HG03521 (cell line): ENCODE results near the gene AMPD3.

Source experiments
- ATAC-seq: cut with Tn5 transposase; IDR thresholded peaks from one replicate; pipeline ENCODE4 v1.9.1; 2021; ENCODE audit warnings: mild to moderate bottlenecking, moderate library complexity; ENCODE audit not compliant: unreplicated experiment

The AMPD3 gene

DNA sequence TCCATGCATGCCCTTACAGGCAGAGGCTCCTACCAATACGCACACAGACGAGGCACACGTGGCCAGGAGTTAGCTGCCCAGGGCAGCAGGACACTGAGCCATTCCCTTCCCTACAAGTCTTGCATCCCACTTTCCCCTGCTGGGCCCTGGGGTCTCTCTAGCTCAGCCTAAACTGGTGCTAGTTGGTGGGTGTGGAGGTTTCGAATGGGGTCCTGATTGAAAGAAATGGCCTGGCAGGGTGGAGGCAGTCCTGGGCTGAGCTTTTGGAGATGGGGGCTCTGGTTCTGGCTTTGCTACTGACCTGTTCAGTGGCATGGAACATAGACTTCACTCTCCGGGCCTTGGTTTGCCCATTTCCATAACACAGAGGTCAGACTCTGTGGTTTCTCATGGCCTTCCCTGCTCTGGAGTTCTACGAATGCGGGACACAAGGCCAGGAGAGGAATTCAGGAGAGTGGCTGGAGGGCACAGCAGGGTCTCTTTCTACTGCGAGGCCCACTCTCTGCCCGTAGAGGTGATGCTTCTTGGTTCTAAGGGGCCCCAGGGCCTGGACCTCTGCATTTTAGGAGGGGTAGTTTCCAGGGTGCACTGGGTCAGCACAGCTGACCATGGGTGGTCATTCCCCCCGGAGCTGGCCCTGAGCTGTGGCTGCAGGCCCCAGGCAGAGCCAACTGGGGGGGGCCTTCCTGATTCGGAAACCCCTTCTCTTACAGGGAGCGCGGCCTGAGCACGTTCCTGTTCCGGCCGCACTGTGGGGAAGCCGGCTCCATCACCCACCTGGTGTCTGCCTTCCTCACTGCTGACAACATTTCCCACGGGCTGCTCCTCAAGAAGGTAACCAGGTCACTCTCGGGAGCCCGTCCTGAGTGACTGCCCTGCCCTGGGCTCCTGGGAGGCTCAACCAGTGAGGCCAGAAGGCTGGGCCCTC lies 46.0 kb downstream of the AMPD3 start:
- ATAC-seq: no peak

DNA sequence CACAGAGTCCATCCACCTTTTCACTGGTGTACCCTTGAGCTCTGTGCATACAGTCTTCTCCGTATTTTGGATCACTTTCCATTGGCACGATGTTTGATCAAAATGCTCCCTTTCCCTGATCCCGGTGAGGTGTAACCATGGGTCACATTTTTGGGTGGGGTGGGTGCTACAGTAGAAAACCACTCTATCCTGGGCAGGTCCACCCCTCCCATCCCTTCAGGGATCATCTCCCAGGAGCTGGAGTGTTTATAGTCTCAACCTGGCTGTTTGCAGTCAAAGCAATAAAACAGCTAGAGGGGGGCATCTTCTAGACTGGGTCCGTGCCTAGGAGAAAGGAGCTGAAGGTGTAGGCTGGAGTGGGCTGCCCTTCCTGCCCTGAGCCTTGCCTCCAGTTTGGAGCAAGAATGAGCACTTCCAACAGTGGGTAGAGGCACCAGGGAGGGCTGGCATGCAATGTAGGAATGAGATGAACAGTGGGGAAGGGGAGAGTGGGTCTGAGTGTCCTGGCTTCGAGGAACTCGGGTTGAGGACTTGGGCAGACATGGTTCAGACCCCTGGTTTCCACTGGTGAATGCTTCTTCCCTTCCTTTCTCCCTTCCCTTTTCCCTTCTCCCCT lies 47.1 kb downstream of the AMPD3 start:
- ATAC-seq: no peak

DNA sequence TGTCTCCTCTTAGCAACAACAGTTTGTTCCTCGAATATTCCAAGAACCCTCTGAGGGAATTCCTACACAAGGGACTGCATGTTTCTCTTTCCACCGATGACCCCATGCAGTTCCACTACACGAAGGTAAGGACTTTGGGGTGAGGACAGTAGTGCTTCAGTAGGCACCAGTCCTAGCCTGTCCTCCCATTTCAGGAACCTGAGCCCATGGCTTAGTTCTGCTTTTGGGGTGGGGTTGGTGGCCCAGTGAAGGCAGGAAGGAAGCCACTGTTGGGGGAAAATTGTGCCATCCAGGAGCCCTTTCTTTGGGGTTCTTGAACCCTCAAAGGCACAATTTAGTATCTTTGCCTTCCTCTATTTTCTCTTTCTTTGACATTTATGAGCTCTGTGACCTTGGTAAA lies 47.7 kb downstream of the AMPD3 start:
- ATAC-seq: no peak

DNA sequence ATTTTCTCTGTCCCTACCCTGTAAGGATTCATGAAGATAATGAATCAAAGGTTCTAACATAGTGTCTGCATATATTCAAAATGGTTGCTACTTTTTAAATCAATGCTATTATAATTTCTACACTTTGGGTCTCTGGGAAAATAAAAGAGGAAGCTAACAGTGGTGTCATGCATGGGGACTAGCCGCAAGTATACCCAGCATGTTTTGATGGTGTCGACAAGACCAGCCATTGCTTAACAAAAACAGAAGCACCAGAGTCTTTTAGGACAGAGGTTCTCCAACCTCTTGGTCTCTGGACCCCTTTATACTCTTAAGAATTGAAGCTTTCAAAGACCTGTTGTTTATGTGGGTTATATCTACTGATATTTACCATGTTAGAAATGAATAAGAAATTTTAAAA lies 48.2 kb downstream of the AMPD3 start:
- ATAC-seq: no peak

DNA sequence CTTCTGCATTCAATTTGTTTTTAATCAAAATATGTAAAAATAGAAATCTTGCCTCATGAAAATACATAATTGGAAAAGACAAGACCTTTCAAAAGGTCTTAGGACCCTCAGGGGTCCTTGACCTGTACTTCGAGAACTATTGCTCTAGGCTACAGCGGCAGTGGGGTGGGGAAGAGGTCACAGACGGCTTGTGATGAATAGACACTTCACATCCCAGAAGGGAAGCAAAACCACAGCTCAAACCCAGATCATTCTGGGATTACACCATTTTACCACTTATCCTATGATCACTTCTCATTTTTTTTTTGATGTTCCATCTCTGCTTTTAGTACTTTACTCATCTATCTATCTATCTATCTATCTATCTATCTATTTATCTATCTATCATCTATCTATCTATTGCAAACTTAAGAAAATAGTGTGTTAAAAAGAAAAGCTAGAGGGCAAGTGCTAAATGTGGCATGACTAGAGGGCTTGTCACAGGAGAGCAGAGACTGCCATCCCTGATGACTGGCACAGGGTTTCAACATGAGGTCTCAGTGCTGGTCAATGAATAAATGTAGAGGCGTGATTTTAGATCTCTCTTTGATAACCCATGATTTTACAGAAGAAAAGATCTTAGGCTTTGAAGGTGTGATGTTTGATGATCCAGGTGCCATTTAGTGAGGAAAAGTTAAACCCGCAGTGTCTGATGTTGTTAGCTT lies 48.9 kb downstream of the AMPD3 start:
- ATAC-seq: no peak

DNA sequence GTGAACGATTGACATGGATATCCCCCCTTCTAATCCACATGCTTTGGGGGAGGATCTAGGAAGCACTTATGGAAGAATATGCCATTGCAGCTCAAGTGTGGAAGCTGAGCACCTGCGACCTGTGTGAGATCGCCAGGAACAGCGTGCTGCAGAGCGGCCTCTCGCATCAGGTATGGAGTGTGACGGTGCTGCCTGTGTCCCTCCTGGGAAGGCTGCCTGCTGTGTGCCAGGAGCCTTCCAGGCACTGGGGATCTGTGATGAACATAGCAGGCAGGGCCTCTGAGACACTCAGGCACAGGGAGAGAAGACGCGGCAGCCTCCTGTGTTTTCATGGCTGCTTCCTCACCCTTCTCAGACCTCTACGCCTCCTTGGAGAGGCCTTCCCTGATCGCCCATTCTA lies 49.4 kb downstream of the AMPD3 start:
- no peak for ATAC-seq

DNA sequence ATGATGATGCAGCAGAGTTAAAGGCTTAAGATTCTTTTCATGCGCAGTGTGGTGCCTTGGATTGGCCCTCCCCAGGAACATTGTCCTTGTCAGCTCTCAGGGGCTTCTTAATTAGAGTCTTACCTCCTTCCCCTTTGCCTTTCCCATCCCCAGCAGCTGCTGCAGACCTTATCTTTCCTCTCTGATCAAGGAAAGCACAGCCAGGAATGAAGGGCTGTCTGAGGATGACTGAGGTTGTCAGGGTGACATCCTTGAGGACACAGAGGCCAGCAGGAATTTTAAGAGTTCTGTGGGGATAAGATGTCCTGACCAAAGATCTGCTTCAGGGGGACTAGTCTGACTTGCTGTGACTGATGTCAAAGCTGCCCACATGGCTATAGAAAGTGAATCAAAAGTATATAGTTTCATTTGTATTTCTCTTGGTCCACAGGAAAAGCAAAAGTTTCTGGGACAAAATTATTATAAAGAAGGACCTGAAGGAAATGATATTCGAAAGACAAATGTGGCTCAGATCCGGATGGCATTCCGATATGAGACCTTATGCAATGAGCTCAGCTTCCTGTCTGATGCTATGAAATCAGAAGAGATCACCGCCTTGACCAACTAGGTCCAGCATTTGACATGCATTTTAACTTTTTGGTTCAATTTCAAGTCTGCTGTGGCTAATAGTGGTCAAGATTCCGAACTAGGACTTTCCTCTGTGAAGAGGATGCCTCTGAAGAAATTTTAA lies 50.4 kb downstream of the AMPD3 start:
- ATAC-seq: no peak

DNA sequence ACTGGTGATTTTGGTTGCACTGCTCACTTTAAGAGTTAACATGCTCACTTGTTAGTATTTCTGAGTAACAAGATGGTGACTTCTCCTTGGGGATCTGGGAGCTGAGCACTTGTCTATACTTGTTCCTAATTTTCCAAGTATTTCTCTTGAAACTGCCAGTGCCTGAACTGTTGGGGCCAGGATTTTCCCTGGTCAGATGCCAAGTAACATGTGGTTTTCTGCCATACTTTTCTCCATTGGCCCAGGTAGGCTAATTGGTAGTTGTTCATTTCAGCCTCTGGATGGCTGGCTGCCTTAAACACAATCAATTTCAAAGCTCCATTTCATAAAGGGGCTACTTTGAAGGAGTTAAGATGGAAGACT lies 50.9 kb downstream of the AMPD3 start:
- ATAC-seq: no peak

DNA sequence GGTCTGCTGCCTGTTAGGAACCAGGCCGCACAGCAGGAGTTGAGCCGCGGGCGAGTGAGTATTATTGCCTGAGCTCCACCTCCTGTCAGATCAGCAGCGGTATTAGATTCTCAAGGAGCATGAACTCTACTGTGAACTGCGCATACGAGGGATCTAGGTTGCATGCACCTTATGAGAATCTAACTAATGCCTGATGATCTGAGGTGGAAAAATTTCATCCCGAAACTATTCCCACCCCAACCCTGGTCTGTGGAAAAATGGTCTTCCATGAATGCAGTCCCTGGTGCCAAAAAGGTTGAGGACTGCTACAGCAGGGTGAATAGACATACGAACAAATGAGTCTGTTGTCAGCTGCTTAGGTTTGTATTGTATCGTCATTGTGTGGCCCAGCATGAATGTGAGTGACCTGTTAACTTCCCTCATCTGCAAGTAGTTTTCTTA lies 56.1 kb downstream of the AMPD3 start:
- ATAC-seq: no peak

DNA sequence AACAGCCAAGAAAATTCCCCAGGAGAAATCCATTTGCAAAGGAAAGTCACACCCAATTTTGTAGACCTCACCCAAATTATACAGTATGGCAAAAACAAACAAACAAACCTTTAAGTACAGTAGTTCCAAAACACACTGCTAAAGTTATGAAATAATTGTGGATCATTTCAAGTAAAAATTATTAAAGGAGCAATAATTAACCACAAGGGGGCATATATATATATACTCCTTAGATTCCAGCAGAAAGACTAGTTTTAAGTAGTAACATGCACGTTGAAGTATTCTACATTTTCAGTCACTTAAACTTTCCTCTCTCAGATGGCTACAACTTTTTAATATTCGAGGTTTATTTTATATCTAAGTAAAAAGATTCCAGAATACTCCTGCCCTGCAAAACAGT lies 59.1 kb downstream of the AMPD3 start:
- no peak for ATAC-seq

DNA sequence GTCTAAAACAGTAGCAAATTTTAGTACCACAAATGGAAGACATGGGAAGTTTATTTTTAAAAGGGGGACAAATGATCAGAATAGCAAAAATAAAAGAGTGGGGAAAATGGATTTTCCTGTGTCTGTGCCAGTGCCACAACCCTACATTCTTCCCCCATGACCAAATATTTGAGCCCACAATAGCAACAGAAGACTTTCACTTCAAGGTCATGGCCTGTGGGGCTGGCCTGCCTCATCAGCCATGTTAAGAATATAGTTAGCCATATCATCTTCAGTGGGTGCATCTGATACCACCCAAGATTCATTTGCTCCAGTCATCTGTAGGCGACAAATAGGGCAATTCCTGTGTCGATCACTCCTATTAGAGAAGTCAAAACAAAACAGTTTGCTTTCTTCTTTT lies 59.6 kb downstream of the AMPD3 start:
- ATAC-seq: no peak

DNA sequence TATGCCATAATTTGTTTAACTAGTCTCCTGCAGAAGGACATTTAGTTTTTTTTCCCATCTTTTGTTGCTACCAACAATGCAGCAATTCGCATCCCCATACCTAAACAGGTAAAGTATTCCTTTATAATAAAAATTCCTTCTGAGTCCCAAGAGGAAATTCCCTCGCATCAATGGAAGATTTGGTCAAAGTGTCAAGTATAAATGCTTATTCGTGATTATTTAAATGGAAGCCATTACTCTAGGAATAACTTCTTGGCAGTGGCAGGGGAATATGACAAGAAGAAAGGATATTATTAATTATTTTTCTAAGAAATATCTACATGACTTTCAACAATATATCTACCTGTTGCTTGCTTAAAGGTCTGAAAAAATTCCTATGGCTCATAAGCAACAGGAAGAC lies 60.4 kb downstream of the AMPD3 start:
- no peak for ATAC-seq

DNA sequence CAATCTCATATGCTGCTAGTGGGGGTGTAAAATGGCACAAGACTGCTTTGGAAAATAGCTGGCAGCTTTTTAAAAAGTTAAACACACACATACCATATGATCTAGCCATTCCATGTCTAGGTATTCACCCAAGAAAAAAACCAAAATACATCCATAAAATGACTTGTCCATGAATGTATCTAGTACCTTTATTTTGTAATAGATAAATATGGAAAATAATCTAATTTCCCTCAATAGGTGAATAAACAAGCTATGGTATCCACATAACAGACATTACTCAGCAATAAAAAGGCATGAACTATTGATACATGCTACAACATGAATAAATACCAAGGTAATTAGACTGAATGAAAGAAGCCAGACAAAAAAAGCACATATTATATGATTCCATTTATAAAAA lies 63.1 kb downstream of the AMPD3 start:
- ATAC-seq: no peak

DNA sequence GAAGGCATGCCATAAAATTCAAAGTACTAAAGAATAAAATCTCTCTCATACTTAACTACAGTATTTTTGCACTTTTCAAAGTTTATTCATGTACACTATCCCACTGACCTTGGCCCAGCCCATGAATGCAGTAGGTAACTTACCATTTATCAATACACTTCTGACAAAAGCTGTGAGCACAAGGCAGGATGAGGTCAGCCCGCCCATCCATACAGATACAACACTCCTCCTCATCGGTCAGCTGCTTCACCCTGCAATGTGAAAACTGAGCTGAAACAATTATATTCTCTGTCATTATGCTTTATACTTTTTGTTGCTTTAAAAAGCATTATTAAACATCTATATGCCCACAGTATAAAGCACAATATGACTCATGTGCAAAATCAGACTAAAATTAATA lies 63.8 kb downstream of the AMPD3 start:
- ATAC-seq: no peak

DNA sequence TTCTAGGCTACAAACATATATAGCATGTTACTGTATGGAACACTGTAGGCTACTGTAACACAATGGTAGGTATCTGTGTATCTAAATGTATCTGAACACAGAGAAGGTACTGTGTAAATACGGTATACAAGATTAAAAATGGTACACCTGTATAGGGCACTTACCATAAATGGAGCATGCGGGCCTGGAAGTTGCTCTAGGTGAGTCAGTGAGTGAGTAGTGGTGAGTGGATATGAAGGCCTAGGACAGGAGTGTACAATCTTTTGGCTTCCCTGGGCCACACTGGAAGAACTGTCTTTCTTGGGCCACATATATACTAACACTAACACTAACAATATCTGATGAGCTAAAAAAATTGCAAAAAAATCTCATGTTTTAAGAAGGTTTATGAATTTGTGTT lies 64.6 kb downstream of the AMPD3 start:
- ATAC-seq: no peak

DNA sequence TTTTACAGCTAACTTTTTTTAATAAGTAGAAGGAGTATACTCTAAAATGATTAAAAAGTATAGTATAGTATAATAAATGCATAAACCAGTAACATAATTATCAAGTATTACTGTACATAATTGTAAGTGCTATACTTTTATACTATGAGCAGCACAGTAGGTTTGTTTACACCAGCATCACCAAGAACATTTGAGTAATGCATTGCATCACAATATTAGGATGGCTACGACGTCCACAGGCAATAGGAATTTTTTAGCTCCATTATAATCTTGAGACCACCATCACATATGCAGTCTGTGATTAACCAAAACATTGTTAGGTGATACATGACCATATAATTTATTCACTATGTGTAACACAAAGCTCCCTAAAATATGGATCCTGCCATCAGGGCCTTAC lies 65.5 kb downstream of the AMPD3 start:
- no peak for ATAC-seq

DNA sequence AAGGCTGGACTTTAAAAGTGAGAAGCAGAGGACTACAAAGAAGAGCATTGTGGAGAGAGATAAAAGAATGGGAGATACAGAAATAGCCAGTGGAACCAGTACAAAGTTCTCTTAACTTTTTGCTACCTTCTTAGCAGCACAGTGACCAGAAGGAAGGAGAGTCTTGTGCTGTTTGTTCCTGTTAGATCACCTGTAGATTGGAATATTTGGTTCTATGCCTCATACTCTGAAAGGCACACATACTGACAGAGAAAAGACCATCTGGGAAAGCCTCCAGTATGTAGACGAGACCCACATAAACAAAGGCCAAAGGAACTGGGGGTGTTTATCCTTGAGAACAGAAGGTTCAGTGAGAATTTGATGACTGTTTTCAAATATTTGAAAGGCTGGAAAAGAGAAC lies 67.2 kb downstream of the AMPD3 start:
- ATAC-seq: no peak

DNA sequence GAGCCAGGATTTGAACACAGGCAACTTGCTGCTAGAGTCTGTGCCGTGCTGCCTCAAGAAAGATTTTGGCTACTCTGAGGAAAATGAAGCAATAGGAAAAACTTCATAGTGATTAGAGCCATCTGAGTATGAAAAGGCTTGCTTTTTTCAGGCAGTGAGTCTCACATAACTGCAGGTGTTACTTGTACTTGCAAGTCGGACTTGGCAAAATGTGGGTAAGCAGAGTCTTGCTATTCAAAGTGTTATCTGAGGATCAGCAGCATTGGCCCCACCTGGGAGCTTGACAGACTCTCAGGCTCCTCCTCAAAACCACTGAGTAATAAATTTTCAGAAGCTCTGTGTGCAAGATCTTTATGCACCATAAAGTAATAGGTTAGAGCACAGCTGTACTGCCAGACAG lies 67.9 kb downstream of the AMPD3 start:
- ATAC-seq: no peak

DNA sequence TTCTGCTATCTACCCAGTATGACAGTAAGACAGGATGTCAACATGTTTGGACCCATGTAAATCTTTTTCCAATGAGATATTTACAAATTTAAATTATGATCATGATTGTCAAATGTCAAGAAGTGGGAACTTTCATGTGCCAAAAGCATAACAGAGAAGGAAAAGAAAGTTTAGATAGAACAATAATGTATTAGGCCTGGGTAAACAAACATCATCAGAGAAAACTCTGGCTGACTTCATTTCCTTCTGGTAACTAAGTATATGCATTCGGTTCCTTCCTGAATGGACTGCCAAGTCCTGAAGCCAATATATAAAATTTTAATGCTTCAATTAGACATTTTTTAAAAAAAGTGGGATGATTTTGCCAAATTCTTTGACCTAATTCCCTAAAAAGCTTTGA lies 69.4 kb downstream of the AMPD3 start:
- ATAC-seq: no peak

DNA sequence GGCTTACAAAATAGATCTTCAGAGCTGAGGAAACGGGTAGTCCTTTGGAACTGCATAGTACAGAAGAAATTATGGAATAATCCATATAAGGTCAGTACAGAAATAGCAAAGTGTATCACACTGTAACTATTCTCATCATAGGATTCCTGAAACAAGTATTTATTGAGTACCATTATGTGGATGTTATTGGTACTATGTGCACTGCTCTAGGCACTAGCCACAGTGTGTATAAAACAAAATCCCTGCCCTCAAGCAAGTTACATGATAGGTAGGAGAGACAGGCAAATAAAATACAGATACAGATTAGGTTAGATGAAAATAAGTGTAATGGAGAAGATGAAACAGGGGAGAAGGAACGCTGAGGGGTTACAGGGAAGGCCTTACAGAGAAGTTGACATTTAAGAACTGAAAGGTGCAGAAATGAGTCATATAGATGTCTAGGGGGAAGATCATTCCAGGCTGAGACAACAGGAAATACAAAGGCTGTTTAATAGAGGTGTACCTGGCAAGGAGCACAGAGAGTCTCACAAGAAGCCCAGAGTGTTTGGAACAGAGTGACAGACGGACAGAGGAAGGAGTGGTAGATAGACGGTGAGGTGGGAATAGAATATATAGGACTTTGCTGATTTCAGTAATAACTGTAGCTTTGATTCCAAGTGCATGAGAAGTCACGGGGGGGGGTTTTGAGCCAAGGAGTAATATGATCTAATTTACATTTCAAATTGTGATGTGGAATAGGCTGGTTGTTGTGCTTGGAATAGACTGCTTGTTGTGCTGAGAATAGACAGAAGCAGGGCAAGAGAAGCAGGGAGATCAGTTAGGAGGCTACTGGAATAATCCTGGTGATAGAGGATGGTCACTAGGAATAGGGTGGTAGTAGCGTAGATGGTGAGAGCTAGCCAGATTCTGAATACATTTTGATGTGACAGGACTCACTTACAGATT lies 72.2 kb downstream of the AMPD3 start:
- no peak for ATAC-seq
